Mesenchymal stem cell (in vitro differentiated cells and primary cell): ENCODE results near the gene TRPM3.

Source experiments
- DNase-seq: peaks from one replicate; pipeline ENCODE4 v3.0.0-alpha.2; 2013
- H2AFZ ChIP-seq: one replicate; pipeline ENCODE4 v1.6.1; 2013; ENCODE audit warnings: low read depth, mild to moderate bottlenecking, control low read depth, inconsistent platforms, low read length, moderate library complexity
- H2AK5ac ChIP-seq: 2 replicates; pipeline ENCODE4 v1.6.1; 2013; ENCODE audit warnings: low read length, moderate library complexity, mild to moderate bottlenecking, inconsistent platforms; ENCODE audit not compliant: severe bottlenecking
- H2BK120ac ChIP-seq: one replicate; pipeline ENCODE4 v1.6.1; 2013; ENCODE audit warnings: low read depth, mild to moderate bottlenecking, inconsistent platforms, low read length, moderate library complexity
- H2BK12ac ChIP-seq, 2 experiments: one replicate each; pipeline ENCODE4 v1.6.1; 2013; ENCODE audit warnings: inconsistent platforms in 2 of 2, low read length in 2 of 2, mild to moderate bottlenecking in 2 of 2, moderate library complexity in 2 of 2, control low read depth in 1 of 2
- H2BK15ac ChIP-seq: one replicate; pipeline ENCODE4 v1.6.1; 2013; ENCODE audit warnings: mild to moderate bottlenecking, low read depth, inconsistent platforms; ENCODE audit not compliant: poor library complexity, severe bottlenecking
- H2BK5ac ChIP-seq: 2 replicates; pipeline ENCODE4 v1.6.1; 2013; ENCODE audit warnings: low read depth, mild to moderate bottlenecking, low read length, control low read depth, inconsistent platforms; ENCODE audit not compliant: poor library complexity, severe bottlenecking
- H3K14ac ChIP-seq, 2 experiments: one replicate each; pipeline ENCODE4 v1.6.1; 2013; ENCODE audit warnings: inconsistent platforms in 2 of 2, low read length in 2 of 2, control low read depth in 1 of 2, mild to moderate bottlenecking in 1 of 2, moderate library complexity in 1 of 2
- H3K18ac ChIP-seq, 2 experiments: one replicate each; pipeline ENCODE4 v1.6.1; 2013; ENCODE audit warnings: inconsistent platforms in 2 of 2, low read length in 2 of 2, control low read depth in 1 of 2, low read depth in 1 of 2, mild to moderate bottlenecking in 1 of 2
- H3K23ac ChIP-seq, 2 experiments: one replicate each; pipeline ENCODE4 v1.6.1; 2013; ENCODE audit warnings: inconsistent platforms in 2 of 2, low read length in 2 of 2, mild to moderate bottlenecking in 2 of 2, moderate library complexity in 2 of 2, control low read depth in 1 of 2
- H3K27ac ChIP-seq: 2 replicates; pipeline ENCODE4 v1.5.1; 2013; ENCODE audit warnings: mild to moderate bottlenecking, moderate library complexity, low read length, control low read depth, inconsistent platforms; ENCODE audit not compliant: poor library complexity, severe bottlenecking
- H3K27me3 ChIP-seq, 2 experiments: 2 replicates each; pipeline versions ENCODE4 v1.6.1 to v1.7.0; 2013; ENCODE audit warnings: low read length in 2 of 2, mild to moderate bottlenecking in 2 of 2, moderate library complexity in 2 of 2, control low read depth in 1 of 2, inconsistent platforms in 1 of 2; ENCODE audit not compliant: control insufficient read depth in 1 of 2, insufficient read depth in 1 of 2
- H3K36me3 ChIP-seq, 2 experiments: 2 replicates each; pipeline versions ENCODE4 v1.6.1 to v1.7.0; 2013; ENCODE audit warnings: low read length in 2 of 2, control low read depth in 1 of 2, inconsistent platforms in 1 of 2, low read depth in 1 of 2, mild to moderate bottlenecking in 1 of 2; ENCODE audit not compliant: insufficient read depth in 2 of 2, control insufficient read depth in 1 of 2
- H3K4ac ChIP-seq, 2 experiments: one replicate each; pipeline ENCODE4 v1.6.1; 2013; ENCODE audit warnings: inconsistent platforms in 2 of 2, low read length in 2 of 2, mild to moderate bottlenecking in 2 of 2, moderate library complexity in 2 of 2, control low read depth in 1 of 2, low read depth in 1 of 2
- H3K4me1 ChIP-seq: 2 replicates; pipeline ENCODE4 v1.6.1; 2013; ENCODE audit warnings: low read depth, low read length, control low read depth; ENCODE audit not compliant: control insufficient read depth, insufficient read depth
- H3K4me2 ChIP-seq: 2 replicates; pipeline ENCODE4 v1.6.1; 2013; ENCODE audit warnings: low read length, mild to moderate bottlenecking, inconsistent platforms; ENCODE audit not compliant: poor library complexity, severe bottlenecking
- H3K4me3 ChIP-seq, 2 experiments: 2 replicates each; pipeline versions ENCODE4 v1.5.1 to v1.7.0; 2013; ENCODE audit warnings: low read length in 2 of 2, mild to moderate bottlenecking in 2 of 2, control low read depth in 1 of 2, low read depth in 1 of 2; ENCODE audit not compliant: insufficient read depth in 1 of 2
- H3K79me1 ChIP-seq: replicated peaks from 2 replicates; pipeline ENCODE4 v1.6.1; 2013; ENCODE audit warnings: mild to moderate bottlenecking, control low read depth, low read length, inconsistent platforms; ENCODE audit not compliant: poor library complexity, severe bottlenecking
- H3K9ac ChIP-seq: 2 replicates; pipeline ENCODE4 v1.7.0; 2013; ENCODE audit warnings: mild to moderate bottlenecking, low read length, moderate library complexity
- H3K9me3 ChIP-seq: 2 replicates; pipeline ENCODE4 v1.7.0; 2013; ENCODE audit warnings: mild to moderate bottlenecking, low read length; ENCODE audit not compliant: control insufficient read depth
- H4K8ac ChIP-seq: one replicate; pipeline ENCODE4 v1.6.1; 2013; ENCODE audit warnings: inconsistent platforms, mild to moderate bottlenecking, low read length, moderate library complexity
- H4K91ac ChIP-seq: one replicate; pipeline ENCODE4 v1.6.1; 2013; ENCODE audit warnings: mild to moderate bottlenecking, low read length, inconsistent platforms
- WGBS: methylation state at CpG from one replicate; pipeline ENCODE4 v1.1.7; 2013; ENCODE audit warnings: mixed read lengths; 5-methylcytosine and 5-hydroxymethylcytosine counted together

Gene TRPM3

DNA sequence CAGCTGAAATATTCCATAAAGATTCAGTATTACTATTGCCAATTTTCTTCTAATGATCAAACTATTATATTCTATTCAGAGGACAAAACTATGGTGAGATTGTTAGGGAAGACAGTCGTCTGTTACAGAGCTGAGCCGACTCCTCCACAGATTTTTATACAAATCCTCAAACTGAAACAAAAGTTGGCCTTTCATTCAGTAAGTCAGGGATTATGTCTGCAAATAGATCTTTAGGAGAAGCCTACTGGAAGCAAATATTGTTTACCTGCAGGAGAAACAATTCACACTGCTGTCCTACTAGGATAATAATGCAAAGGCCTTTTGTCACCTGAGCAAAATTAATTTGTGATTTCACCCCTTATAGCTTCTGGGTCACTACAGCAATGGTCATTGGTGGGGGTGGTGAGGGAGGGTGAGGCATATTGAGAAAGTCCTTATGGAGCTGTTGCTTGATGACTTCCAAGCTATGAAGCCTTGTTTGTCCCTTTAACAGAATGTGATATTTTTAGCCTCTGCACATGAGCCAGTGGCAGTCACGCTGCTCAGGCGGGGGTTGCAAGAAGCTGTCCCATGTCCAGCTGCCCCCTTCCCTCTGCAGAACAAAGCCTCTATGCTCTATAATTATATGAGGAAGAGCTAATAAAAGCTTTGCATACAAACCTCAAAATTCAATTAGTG, 506.5 kb downstream of the TRPM3 start:
- H3K23ac ChIP-seq: no peak overlapping the region

DNA sequence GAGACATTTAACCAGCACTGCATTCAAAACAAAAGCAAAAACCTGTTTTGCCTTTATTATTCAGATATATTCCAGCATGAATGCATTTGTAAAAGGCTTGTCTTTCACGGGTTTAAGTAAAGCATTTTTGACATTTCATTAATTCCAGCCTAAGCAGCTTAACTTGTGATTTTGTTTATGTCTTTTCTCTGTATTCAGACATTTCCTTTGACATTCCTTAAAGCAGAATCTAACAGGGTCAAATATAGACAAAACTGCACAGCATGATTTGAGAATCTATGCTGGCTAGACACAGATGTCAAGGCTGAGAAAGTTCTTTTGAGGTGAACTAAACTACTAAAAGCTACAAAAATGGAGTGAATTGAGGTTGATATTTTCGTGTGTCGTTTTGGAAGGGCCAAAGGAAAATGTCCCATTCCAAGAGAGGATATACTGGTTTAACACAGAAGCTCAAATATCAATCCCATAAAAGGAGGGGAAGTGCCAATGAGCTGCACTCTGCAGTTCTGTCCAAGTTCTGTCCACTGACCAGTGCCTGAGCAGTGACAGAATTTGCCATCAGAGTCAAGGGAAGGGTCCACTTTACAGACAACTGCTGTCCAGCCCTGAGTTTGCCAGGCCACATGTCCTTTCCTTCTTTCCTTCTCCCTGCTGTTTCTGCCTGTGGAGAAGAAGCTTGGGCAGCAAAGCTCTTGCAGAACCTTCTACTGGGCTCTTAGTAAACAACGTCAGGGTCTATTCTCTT, 508.2 kb downstream of the TRPM3 start:
- Histone ChIP-seq H2AFZ (no peak overlapping the region), H2BK12ac (no peak overlapping the region), H3K9ac (no peak overlapping the region), H3K4me3 (no peak overlapping the region), H3K79me1 (no peaks in the 10 kb centered on the region), H2AK5ac (no peak overlapping the region), H2BK15ac (no peak overlapping the region), H3K27ac (no peak overlapping the region), H3K9me3 (no peaks in the 10 kb centered on the region), H2BK120ac (no peak overlapping the region), H3K4ac (no peak overlapping the region), H3K4me2 (no peak overlapping the region), H3K4me1 (no peaks in the 10 kb centered on the region), H3K23ac (no peak overlapping the region), H3K36me3 (no peaks in the 10 kb centered on the region), H4K91ac (no peak overlapping the region), H3K27me3 (peaks cover 0 to 23% of the 10 kb centered on the region in 2 experiments), H4K8ac (no peak overlapping the region), H2BK5ac (no peak overlapping the region), H3K18ac (no peak overlapping the region), H3K14ac (no peak overlapping the region)
- DNase-seq: no peak
- WGBS: 77% methylated on average over 3 of the region's 4 CpGs

More for the DNA sequence above, 506.5 kb downstream of the TRPM3 start:
- Histone ChIP-seq H4K91ac (no peak overlapping the region), H3K9ac (no peak overlapping the region), H3K36me3 (no peaks in the 10 kb centered on the region), H2BK15ac (no peak overlapping the region), H2BK12ac (no peak overlapping the region), H3K18ac (no peak overlapping the region), H2BK5ac (no peak overlapping the region), H2BK120ac (no peak overlapping the region), H3K4me1 (no peaks in the 10 kb centered on the region), H3K4me2 (no peak overlapping the region), H3K14ac (no peak overlapping the region), H4K8ac (no peak overlapping the region), H3K4ac (no peak overlapping the region), H3K4me3 (no peak overlapping the region), H3K27me3 (peaks cover 0 to 23% of the 10 kb centered on the region in 2 experiments), H3K79me1 (no peaks in the 10 kb centered on the region), H3K9me3 (no peaks in the 10 kb centered on the region), H2AK5ac (no peak overlapping the region), H2AFZ (no peak overlapping the region), H3K27ac (no peak overlapping the region)
- no peak for DNase-seq
- WGBS: no CpG with 5 or more reads among the region's 4 CpGs

DNA sequence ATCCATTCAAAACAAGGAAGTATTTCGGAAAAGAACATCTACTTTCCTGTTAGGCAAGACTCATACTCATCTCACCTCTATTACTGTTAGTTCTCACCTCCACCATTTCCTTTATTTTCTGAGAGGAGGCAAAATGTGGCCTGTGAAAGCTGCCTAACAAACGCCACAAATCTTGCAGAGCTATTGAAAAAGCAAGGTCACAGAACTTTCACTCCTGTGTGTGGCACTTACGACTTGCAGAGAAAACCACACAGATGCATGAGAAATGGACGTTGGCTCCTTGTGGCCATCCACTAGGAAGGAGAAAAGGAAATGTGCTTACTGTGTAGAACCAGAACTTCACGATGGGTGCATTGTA, 511.2 kb downstream of the TRPM3 start:
- WGBS: 91% methylated on average over 5 of the region's 5 CpGs
- Histone ChIP-seq H2AFZ (no peak overlapping the region), H3K36me3 (no peaks in the 10 kb centered on the region)

DNA sequence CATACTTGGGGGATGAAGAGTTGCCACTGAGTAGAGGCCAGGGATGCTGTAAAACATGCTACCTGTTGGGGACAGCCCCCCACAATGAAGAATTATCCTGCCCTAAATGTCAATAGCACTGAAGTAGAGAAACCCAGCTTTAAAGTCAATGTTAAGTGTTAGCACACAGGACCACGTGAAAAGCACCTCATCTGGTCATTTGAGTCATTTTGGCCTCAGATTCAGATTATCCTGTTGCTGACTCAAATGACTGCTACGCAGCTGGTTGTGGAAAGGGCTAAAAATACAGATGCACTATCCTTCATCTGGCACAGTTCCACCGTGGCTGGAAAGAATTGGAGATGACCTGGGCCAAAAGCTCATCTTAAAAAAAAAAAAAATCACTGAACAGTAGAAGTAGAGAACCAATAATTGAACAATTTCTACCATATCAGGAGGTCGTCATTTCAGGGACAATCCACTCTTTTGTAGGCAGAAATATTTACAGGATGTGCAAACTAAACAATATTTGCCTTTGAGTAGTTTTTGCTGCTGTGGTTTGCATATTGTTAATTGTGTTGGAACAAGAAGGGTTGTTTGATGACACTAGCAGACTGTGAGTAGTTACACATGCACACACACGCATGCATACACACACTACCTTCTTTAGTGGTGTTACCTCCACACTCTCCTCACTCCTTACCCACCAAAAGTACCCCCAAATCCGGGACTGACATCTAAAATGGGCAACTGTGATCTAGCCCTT, 511.7 kb downstream of the TRPM3 start:
- Histone ChIP-seq H3K14ac (no peak overlapping the region), H3K27me3 (peaks cover 0 to 15% of the 10 kb centered on the region in 2 experiments)
- 44% methylated on average over 5 of the region's 6 CpGs for WGBS

More for the DNA sequence above, 511.2 kb downstream of the TRPM3 start:
- Histone ChIP-seq H3K4me3 (no peak overlapping the region), H2BK15ac (no peak overlapping the region), H3K79me1 (no peaks in the 10 kb centered on the region), H3K9me3 (no peaks in the 10 kb centered on the region), H3K4me1 (no peaks in the 10 kb centered on the region), H3K14ac (no peak overlapping the region), H4K91ac (no peak overlapping the region), H2BK120ac (no peak overlapping the region), H3K4me2 (no peak overlapping the region), H2AK5ac (no peak overlapping the region), H3K23ac (no peak overlapping the region), H2BK12ac (no peak overlapping the region), H3K27ac (no peak overlapping the region), H4K8ac (no peak overlapping the region), H3K4ac (peak overlapping the region in 1 of 2 experiments; percentile 62), H3K18ac (no peak overlapping the region), H2BK5ac (no peak overlapping the region), H3K27me3 (peaks cover 0 to 19% of the 10 kb centered on the region in 2 experiments), H3K9ac (peak overlapping the region; percentile 13)
- DNase-seq: no peak

More for the DNA sequence above, 511.7 kb downstream of the TRPM3 start:
- Histone ChIP-seq H2AK5ac (no peak overlapping the region), H3K79me1 (no peaks in the 10 kb centered on the region), H3K4me1 (no peaks in the 10 kb centered on the region), H4K91ac (no peak overlapping the region), H2BK120ac (no peak overlapping the region), H3K9ac (peak overlapping the region; percentile 76), H2BK5ac (no peak overlapping the region), H3K4me2 (no peak overlapping the region), H3K4ac (no peak overlapping the region), H2BK15ac (no peak overlapping the region), H3K9me3 (no peaks in the 10 kb centered on the region), H2BK12ac (no peak overlapping the region), H2AFZ (no peak overlapping the region), H4K8ac (no peak overlapping the region), H3K18ac (no peak overlapping the region), H3K4me3 (peak overlapping the region in 1 of 2 experiments; percentile 17), H3K27ac (no peak overlapping the region), H3K23ac (no peak overlapping the region), H3K36me3 (no peaks in the 10 kb centered on the region)
- peak; percentile 90 for DNase-seq
